Thyroid gland (tissue), 4 donors: Measurements from ENCODE around the gene LTN1. TPM values are rescaled to one million over a fixed set of nuclear protein-coding genes. Genes with fewer than 3 reads are reported as not detected.

Experiments used
- DNase-seq, 2 donors: peaks; one replicate each; pipeline ENCODE4 v3.0.0-alpha.2; 2019
- H3K27ac ChIP-seq, 3 donors: fragments of 200-600 bp; sonication (generic); 1 replicate in 2 of 3; 2 replicates in 1 of 3; pipeline ENCODE4 v1.5.1; 2016 to 2019; ENCODE audit warnings: mild to moderate bottlenecking in 1 of 3, moderate library complexity in 1 of 3
- H3K27me3 ChIP-seq: fragments of 200-600 bp; sonication (generic); one replicate; pipeline ENCODE4 v1.5.1; 2019
- H3K36me3 ChIP-seq, 2 donors: fragments of 200-600 bp; sonication (generic); one replicate each; pipeline ENCODE4 v1.5.1; 2016 to 2019
- H3K4me1 ChIP-seq, 2 donors: fragments of 200-600 bp; sonication (generic); one replicate each; pipeline ENCODE4 v1.5.1; 2017 to 2019
- H3K4me3 ChIP-seq, 3 donors: fragments of 200-600 bp; sonication (generic); replicated peaks in 1 of 3; 1 replicate in 2 of 3; 2 replicates in 1 of 3; pipeline ENCODE4 v1.5.1; 2016; ENCODE audit warnings: mild to moderate bottlenecking in 1 of 3
- H3K9me3 ChIP-seq: fragments of 200-600 bp; sonication (generic); one replicate; pipeline ENCODE4 v1.5.1; 2017
- POLR2A ChIP-seq, 2 donors: fragments of 450-650 bp; IDR thresholded peaks; one replicate each; pipeline ENCODE4 v1.6.1; 2017; ENCODE audit warnings: antibody characterized with exemption in 2 of 2, mild to moderate bottlenecking in 2 of 2, moderate library complexity in 1 of 2
- WGBS, 2 donors: methylation state at CpG; one replicate each; pipeline ENCODE4 v1.1.5; 2017; 5-methylcytosine and 5-hydroxymethylcytosine counted together
- intact Hi-C: fragments of 100-400 bp; cut with DNase I; formaldehyde crosslinking; loops from one replicate; pipeline ENCODE4 v1.15.1; 2023
- total RNA-seq, 4 donors: library from RNA; depleted of rRNA; stranded (reverse); fragments of >200 nt; gene quantifications; one replicate each; pipeline ENCODE4 v1.2.3, GENCODE V29; 2016
- TF ChIP-seq, protein P1 (sequence below), 6 experiments: fragments of 200-600 bp in 3 of 6; fragments of 450-650 bp in 3 of 6; sonication (generic) in 3 of 6; IDR thresholded peaks; one replicate each; pipeline ENCODE4 v1.5.1; 2016 to 2019; ENCODE audit warnings: antibody characterized with exemption in 6 of 6, mild to moderate bottlenecking in 2 of 6, inconsistent platforms in 1 of 6, moderate library complexity in 1 of 6

LTN1 gene
- total RNA-seq, 4 donors from 2014 or later: 25.5 to 45.3 (median 28.8) TPM

DNA sequence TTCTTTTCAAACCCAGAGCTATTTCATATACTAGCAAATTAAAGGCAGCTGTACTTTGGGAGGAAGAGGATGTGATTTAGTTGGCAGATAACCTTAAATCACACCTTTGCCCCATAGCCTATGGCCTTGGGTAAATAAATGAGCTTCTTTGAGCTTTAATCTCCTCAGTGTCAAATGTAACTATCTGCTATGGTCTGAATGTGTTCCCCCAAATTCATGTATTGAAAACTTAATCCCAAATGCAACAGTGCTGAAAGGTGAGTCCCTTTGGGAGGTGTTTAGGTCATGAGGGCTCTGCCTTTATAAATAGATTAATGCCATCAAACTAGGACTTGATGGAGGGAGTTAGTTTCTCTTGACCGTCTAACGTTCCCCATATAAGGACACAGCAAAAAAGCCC, 85.8 kb downstream of the LTN1 start:
- Histone ChIP-seq H3K9me3 (no peaks in the 10 kb centered on the region), H3K36me3 (no peaks in the 10 kb centered on the region), H3K4me3 (no peak overlapping the region), H3K4me1 (peaks cover 0 to 9% of the 10 kb centered on the region in 2 donors), H3K27ac (no peak overlapping the region), H3K27me3 (no peaks in the 10 kb centered on the region)
- WGBS, 2 donors: 93 to 94% methylated on average over 2 of the region's 2 CpGs
- DNase-seq: no peak
- intact Hi-C loops: no loop called here
- TF ChIP-seq POLR2A (IDR thresholded peaks at IDR 0.05): no peak
- TF ChIP-seq, protein P1, sequence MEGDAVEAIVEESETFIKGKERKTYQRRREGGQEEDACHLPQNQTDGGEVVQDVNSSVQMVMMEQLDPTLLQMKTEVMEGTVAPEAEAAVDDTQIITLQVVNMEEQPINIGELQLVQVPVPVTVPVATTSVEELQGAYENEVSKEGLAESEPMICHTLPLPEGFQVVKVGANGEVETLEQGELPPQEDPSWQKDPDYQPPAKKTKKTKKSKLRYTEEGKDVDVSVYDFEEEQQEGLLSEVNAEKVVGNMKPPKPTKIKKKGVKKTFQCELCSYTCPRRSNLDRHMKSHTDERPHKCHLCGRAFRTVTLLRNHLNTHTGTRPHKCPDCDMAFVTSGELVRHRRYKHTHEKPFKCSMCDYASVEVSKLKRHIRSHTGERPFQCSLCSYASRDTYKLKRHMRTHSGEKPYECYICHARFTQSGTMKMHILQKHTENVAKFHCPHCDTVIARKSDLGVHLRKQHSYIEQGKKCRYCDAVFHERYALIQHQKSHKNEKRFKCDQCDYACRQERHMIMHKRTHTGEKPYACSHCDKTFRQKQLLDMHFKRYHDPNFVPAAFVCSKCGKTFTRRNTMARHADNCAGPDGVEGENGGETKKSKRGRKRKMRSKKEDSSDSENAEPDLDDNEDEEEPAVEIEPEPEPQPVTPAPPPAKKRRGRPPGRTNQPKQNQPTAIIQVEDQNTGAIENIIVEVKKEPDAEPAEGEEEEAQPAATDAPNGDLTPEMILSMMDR (IDR thresholded peaks at IDR 0.05): no peak

DNA sequence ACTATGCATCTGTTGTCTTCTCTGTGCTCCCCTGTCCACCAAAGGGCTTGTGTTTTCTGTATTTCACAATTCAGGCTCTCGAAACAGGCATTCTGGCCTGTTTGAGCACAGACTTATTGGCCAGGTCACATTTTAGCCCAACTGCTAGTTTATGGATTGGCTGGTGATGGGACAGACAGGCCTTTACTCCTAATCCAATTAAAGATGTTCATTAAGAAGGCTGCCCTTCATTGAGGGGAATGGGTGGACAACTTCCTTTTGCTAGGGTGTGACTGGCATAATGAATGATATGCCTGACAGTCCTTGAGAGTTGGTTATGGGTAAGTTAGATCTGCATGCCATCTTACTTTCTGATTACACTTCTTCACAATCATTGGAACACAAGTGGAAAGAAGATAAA, 86.4 kb downstream of the LTN1 start:
- TF ChIP-seq, protein P1 (IDR thresholded peaks at IDR 0.05): no peak
- no peak for TF ChIP-seq POLR2A (IDR thresholded peaks at IDR 0.05)
- no peak for DNase-seq
- WGBS, 2 donors: 95 to 100% methylated on average over 1 of the region's 1 CpG
- intact Hi-C loops: no loop called here
- H3K9me3 ChIP-seq: no peaks in the 10 kb centered on the region
- no peaks in the 10 kb centered on the region for H3K27me3 ChIP-seq
- peaks cover 0 to 9% of the 10 kb centered on the region in 2 donors for H3K4me1 ChIP-seq
- no peaks in the 10 kb centered on the region for H3K36me3 ChIP-seq
- H3K4me3 ChIP-seq: no peak overlapping the region
- H3K27ac ChIP-seq: no peak overlapping the region

- TF ChIP-seq, protein P1 (IDR thresholded peaks at IDR 0.05): no peak
- TF ChIP-seq POLR2A (IDR thresholded peaks at IDR 0.05): no peak
- WGBS, 2 donors: 42 to 71% methylated on average over 1 of the region's 1 CpG
- no peak overlapping the region for H3K27ac ChIP-seq
- H3K4me1 ChIP-seq: peaks cover 0 to 5% of the 10 kb centered on the region in 2 donors
- H3K9me3 ChIP-seq: no peaks in the 10 kb centered on the region
- H3K27me3 ChIP-seq: no peaks in the 10 kb centered on the region
- intact Hi-C loops: no loop called here
- DNase-seq: no peak
- no peaks in the 10 kb centered on the region for H3K36me3 ChIP-seq
- H3K4me3 ChIP-seq: no peak overlapping the region
These were observed 87.7 kb downstream of the LTN1 start for GRCh38 chr21:28904961-28905435.

DNA sequence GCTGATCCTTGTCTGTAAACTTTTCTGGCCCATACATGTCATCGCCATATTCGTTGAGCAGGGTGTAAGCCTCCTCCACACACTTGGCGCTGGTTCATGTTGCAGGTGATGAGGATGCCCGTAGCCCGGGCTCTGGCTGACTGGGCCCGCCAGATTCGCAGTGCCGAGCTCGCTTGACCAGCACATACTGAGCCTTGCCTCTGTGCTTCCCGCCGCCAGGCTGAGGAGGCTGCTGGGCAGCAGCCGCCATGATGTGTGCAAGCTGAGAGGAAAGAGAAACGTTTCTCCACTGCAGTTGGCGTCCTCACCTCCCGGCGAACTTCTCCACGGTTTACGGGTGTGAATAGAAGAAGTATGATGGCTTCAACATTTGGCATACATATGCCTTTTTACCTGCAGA, 89.2 kb downstream of the LTN1 start:
- intact Hi-C loops: no loop called here
- no peak overlapping the region for H3K4me3 ChIP-seq
- 88 to 92% methylated on average over 18 of the region's 18 CpGs for WGBS, 2 donors
- no peak overlapping the region for H3K27ac ChIP-seq
- no peak for DNase-seq
- H3K36me3 ChIP-seq: no peaks in the 10 kb centered on the region
- H3K9me3 ChIP-seq: no peaks in the 10 kb centered on the region
- TF ChIP-seq, protein P1 (IDR thresholded peaks at IDR 0.05): no peak
- no peak for TF ChIP-seq POLR2A (IDR thresholded peaks at IDR 0.05)
- no peaks in the 10 kb centered on the region for H3K27me3 ChIP-seq
- peaks cover 0 to 7% of the 10 kb centered on the region in 2 donors for H3K4me1 ChIP-seq

GRCh38 chr21:28900481-28900880, 92.2 kb downstream of the LTN1 start:
- Histone ChIP-seq H3K4me3 (no peak overlapping the region), H3K4me1 (peaks cover 0 to 9% of the 10 kb centered on the region in 2 donors), H3K36me3 (no peaks in the 10 kb centered on the region), H3K9me3 (no peaks in the 10 kb centered on the region), H3K27me3 (no peaks in the 10 kb centered on the region), H3K27ac (no peak overlapping the region)
- intact Hi-C loops: no loop called here
- TF ChIP-seq, protein P1 (IDR thresholded peaks at IDR 0.05): no peak
- TF ChIP-seq POLR2A (IDR thresholded peaks at IDR 0.05): no peak
- WGBS, 2 donors: 76 to 86% methylated on average over 2 of the region's 2 CpGs
- DNase-seq: no peak
